Measurements from ENCODE around the gene ZNF460.

DNA sequence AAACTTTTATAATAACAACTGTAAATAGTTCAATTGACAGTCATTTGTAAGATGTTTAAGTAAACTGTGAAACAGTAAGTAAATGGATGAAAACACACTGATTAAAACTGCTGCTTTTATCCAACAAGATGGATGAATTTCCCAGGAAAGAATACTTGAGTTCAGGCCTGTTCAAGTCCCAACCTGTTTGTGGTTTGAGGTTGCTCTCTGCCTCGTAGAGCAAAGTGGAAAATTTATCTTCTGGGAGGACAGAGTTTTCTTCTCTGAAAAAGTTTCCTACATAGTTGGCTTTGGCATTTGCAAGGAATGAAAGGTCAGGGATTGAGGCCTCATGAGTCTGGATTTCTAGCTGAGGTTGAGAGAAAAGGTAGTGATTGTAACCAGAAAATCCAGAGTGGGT lies 24.8 kb downstream of the ZNF460 start:
- TF ChIP-seq CTCF (IDR thresholded peaks at IDR 0.05), result no peak
- TF ChIP-seq POLR2A (IDR thresholded peaks at IDR 0.05), result no peak
- TF ChIP-seq EP300 (IDR thresholded peaks at IDR 0.05; ENCODE audit: low read depth), result no peak

All from transverse colon (tissue), 3 donors.